B cell (primary cell): ENCODE data around the gene PGAM5. TPM values are rescaled to one million over a fixed set of nuclear protein-coding genes. Genes with fewer than 3 reads are reported as not detected.

Experiments used
- ATAC-seq: fragments of 200-7000 bp; cut with Tn5 transposase; one replicate; pipeline ENCODE4 v1.10.0; 2021; ENCODE audit warnings: low read depth, mild to moderate bottlenecking, moderate number of reproducible peaks, moderate library complexity
- CTCF ChIA-PET: fragments of 350-600 bp; sonication (Branson Sonifier 250); formaldehyde crosslinking; loops from one replicate; lab custom pipeline; 2021; ENCODE audit warnings: antibody characterized with exemption, inconsistent platforms; lab: Charles Lee
- POLR2A ChIA-PET: fragments of 350-600 bp; sonication (Branson Sonifier 250); formaldehyde crosslinking; loops from one replicate; lab custom pipeline; 2021; ENCODE audit warnings: antibody characterized with exemption; lab: Charles Lee
- DNase-seq: peaks from one replicate; pipeline ENCODE4 v3.0.0; 2013
- H2AFZ ChIP-seq: 2 replicates; pipeline ENCODE4 v1.6.1; 2012; ENCODE audit warnings: mild to moderate bottlenecking, low read depth, low read length; ENCODE audit not compliant: insufficient read depth, poor library complexity, severe bottlenecking
- H3K27ac ChIP-seq, 2 donors: 1 replicate in 1 of 2; 2 replicates in 1 of 2; pipeline ENCODE4 v1.5.1; 2012 to 2013; ENCODE audit warnings: low read length in 2 of 2, mild to moderate bottlenecking in 2 of 2, moderate library complexity in 1 of 2
- H3K27me3 ChIP-seq, 4 experiments: fragments of 200-600 bp in 1 of 4; sonication (generic) in 1 of 4; replicated peaks in 1 of 4; 1 replicate in 2 of 4; 2 replicates in 2 of 4; pipeline versions ENCODE4 v1.6.1 to v1.7.0; 2013 to 2016; ENCODE audit warnings: low read length in 3 of 4, mild to moderate bottlenecking in 2 of 4, mixed read lengths in 1 of 4, moderate library complexity in 1 of 4; ENCODE audit not compliant: insufficient read depth in 4 of 4, control insufficient read depth in 3 of 4; ENCODE audit errors: control extremely low read depth in 1 of 4
- H3K36me3 ChIP-seq, 2 experiments: replicated peaks in 1 of 2; 1 replicate in 1 of 2; 2 replicates in 1 of 2; pipeline versions ENCODE4 v1.6.1 to v1.7.1; 2013; ENCODE audit warnings: low read length in 1 of 2; ENCODE audit not compliant: insufficient read depth in 2 of 2, control insufficient read depth in 1 of 2; ENCODE audit errors: control extremely low read depth in 1 of 2, extremely low read depth in 1 of 2
- H3K4me1 ChIP-seq, 2 donors: fragments of 200-600 bp in 1 of 2; sonication (generic) in 1 of 2; 1 replicate in 1 of 2; 2 replicates in 1 of 2; pipeline versions ENCODE4 v1.5.1 to v1.6.1; 2013 to 2017; ENCODE audit warnings: low read length in 2 of 2; ENCODE audit not compliant: control insufficient read depth in 2 of 2, insufficient read depth in 2 of 2
- H3K4me2 ChIP-seq: replicated peaks from 2 replicates; pipeline ENCODE3; 2012; ENCODE audit warnings: mild to moderate bottlenecking, low read depth, low read length; ENCODE audit not compliant: poor library complexity, severe bottlenecking
- H3K4me3 ChIP-seq, 5 experiments: fragments of 200-600 bp in 1 of 5; sonication (generic) in 1 of 5; 1 replicate in 3 of 5; 2 replicates in 2 of 5; pipeline versions ENCODE4 v1.5.1 to v1.7.0; 2011 to 2016; ENCODE audit warnings: low read length in 4 of 5, mild to moderate bottlenecking in 4 of 5, low read depth in 2 of 5, control low read depth in 1 of 5, moderate library complexity in 1 of 5; ENCODE audit not compliant: insufficient read depth in 1 of 5; ENCODE audit errors: control extremely low read depth in 1 of 5, extremely low read depth in 1 of 5
- H3K79me2 ChIP-seq: fragments of 200-600 bp; sonication (generic); one replicate; pipeline ENCODE4 v1.6.0; 2016; ENCODE audit warnings: low read length; ENCODE audit not compliant: control insufficient read depth, insufficient read depth
- H3K9ac ChIP-seq: fragments of 200-600 bp; sonication (generic); 2 replicates; pipeline ENCODE4 v1.6.1; 2017; ENCODE audit warnings: mild to moderate bottlenecking, low read length, moderate library complexity
- H3K9me3 ChIP-seq, 3 donors: one replicate each; pipeline versions ENCODE4 v1.6.1 to v1.7.1; 2013; ENCODE audit warnings: low read length in 2 of 3; ENCODE audit not compliant: control insufficient read depth in 2 of 3, insufficient read depth in 1 of 3; ENCODE audit errors: control extremely low read depth in 1 of 3
- H4K20me1 ChIP-seq: 2 replicates; pipeline ENCODE4 v1.6.0; 2012; ENCODE audit warnings: mild to moderate bottlenecking, low read length; ENCODE audit not compliant: insufficient read depth, control insufficient read depth, poor library complexity, severe bottlenecking
- H3K27ac Mint-ChIP-seq: one replicate; pipeline ENCODE4 v1.8.0; 2021; ENCODE audit warnings: mixed read lengths
- H3K27me3 Mint-ChIP-seq: one replicate; pipeline ENCODE4 v1.8.0; 2021; ENCODE audit warnings: mixed read lengths
- H3K4me1 Mint-ChIP-seq: one replicate; pipeline ENCODE4 v1.8.0; 2021; ENCODE audit warnings: mixed read lengths
- H3K4me3 Mint-ChIP-seq: one replicate; pipeline ENCODE4 v1.8.0; 2021; ENCODE audit warnings: mixed read lengths
- H3K9me3 Mint-ChIP-seq: one replicate; pipeline ENCODE4 v1.8.0; 2022; ENCODE audit warnings: mixed read lengths; ENCODE audit not compliant: insufficient read depth
- EZH2 ChIP-seq: IDR thresholded peaks from 2 replicates; pipeline ENCODE4 v1.6.1; 2012; ENCODE audit warnings: borderline replicate concordance, low read depth, mild to moderate bottlenecking, moderate library complexity, low read length; ENCODE audit not compliant: insufficient read depth, poor library complexity, severe bottlenecking
- WGBS: methylation state at CpG from one replicate; pipeline ENCODE4 v1.1.5; 2013; ENCODE audit warnings: missing lambda C conversion rate; ENCODE audit not compliant: insufficient coverage; 5-methylcytosine and 5-hydroxymethylcytosine counted together
- intact Hi-C: fragments of 100-400 bp; cut with micrococcal nuclease; formaldehyde crosslinking; loops from one replicate; pipeline ENCODE4 v1.10.0; 2022
- polyA plus RNA-seq: library from polyadenylated mRNA; depleted of rRNA; stranded (reverse); fragments of >200 nt; gene quantifications from 2 replicates; pipeline ENCODE4 v1.2.3, GENCODE V29; 2012
- total RNA-seq, 2 donors: library from RNA; stranded (reverse); fragments of 120-200 nt in 1 of 2; gene quantifications; 1 replicate in 1 of 2; 2 replicates in 1 of 2; pipeline versions ENCODE4 v1.2.3 to v1.2.4, GENCODE V29; 2013 to 2022
- TF ChIP-seq, protein P1 (sequence below): fragments of 200-600 bp; IDR thresholded peaks from one replicate; pipeline ENCODE4 v1.8.0; 2022; ENCODE audit warnings: antibody characterized with exemption, mild to moderate bottlenecking

Gene PGAM5
- total and polyA plus RNA-seq, 2 donors (not counting 1 experiment from before 2014, with no cell fraction given): 14.6 to 29.9 TPM

DNA sequence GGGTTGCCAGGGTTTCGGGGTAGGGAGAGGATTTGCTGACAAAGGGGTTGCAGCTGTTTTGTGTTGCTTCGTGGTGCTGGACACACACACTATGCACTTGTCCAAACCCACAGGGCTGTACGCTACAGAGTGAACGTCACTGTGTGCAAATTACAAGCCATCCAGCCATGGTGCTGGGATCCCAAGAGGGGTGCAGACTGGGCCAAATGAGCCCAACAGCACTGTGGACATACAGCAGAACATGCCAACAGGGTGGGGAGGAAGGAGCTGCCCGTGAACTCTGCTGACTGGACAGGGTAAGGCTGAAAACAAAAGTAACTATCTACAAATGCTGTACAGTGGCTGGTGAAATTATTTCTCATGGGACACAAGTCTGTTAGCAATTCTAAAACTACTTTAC is 48.7 kb upstream of the PGAM5 start:
- Mint-ChIP-seq H3K27me3 (no peaks in the 10 kb centered on the region), H3K4me3 (no peak overlapping the region), H3K27ac (no peak overlapping the region), H3K9me3 (no peaks in the 10 kb centered on the region), H3K4me1 (no peaks in the 10 kb centered on the region)
- H4K20me1 ChIP-seq: no peaks in the 10 kb centered on the region
- H3K4me1 ChIP-seq: no peaks in the 10 kb centered on the region
- ATAC-seq (no peak), DNase-seq (no peak)
- POLR2A ChIA-PET: no interaction called here
- H2AFZ ChIP-seq: no peak overlapping the region
- no peak overlapping the region for H3K4me3 ChIP-seq
- no peak overlapping the region for H3K9ac ChIP-seq
- CTCF ChIA-PET: no interaction called here
- H3K9me3 ChIP-seq: no peaks in the 10 kb centered on the region
- TF ChIP-seq, protein P1, sequence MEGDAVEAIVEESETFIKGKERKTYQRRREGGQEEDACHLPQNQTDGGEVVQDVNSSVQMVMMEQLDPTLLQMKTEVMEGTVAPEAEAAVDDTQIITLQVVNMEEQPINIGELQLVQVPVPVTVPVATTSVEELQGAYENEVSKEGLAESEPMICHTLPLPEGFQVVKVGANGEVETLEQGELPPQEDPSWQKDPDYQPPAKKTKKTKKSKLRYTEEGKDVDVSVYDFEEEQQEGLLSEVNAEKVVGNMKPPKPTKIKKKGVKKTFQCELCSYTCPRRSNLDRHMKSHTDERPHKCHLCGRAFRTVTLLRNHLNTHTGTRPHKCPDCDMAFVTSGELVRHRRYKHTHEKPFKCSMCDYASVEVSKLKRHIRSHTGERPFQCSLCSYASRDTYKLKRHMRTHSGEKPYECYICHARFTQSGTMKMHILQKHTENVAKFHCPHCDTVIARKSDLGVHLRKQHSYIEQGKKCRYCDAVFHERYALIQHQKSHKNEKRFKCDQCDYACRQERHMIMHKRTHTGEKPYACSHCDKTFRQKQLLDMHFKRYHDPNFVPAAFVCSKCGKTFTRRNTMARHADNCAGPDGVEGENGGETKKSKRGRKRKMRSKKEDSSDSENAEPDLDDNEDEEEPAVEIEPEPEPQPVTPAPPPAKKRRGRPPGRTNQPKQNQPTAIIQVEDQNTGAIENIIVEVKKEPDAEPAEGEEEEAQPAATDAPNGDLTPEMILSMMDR: no peak
- TF ChIP-seq EZH2: no peak
- H3K27me3 ChIP-seq: no peaks in the 10 kb centered on the region
- intact Hi-C loops: no loop called here
- no peaks in the 10 kb centered on the region for H3K79me2 ChIP-seq
- no peak overlapping the region for H3K27ac ChIP-seq
- WGBS: 50% methylated on average over 2 of the region's 5 CpGs
- peaks cover 14 to 80% of the 10 kb centered on the region in 2 experiments for H3K36me3 ChIP-seq
- H3K4me2 ChIP-seq: no peak overlapping the region

DNA sequence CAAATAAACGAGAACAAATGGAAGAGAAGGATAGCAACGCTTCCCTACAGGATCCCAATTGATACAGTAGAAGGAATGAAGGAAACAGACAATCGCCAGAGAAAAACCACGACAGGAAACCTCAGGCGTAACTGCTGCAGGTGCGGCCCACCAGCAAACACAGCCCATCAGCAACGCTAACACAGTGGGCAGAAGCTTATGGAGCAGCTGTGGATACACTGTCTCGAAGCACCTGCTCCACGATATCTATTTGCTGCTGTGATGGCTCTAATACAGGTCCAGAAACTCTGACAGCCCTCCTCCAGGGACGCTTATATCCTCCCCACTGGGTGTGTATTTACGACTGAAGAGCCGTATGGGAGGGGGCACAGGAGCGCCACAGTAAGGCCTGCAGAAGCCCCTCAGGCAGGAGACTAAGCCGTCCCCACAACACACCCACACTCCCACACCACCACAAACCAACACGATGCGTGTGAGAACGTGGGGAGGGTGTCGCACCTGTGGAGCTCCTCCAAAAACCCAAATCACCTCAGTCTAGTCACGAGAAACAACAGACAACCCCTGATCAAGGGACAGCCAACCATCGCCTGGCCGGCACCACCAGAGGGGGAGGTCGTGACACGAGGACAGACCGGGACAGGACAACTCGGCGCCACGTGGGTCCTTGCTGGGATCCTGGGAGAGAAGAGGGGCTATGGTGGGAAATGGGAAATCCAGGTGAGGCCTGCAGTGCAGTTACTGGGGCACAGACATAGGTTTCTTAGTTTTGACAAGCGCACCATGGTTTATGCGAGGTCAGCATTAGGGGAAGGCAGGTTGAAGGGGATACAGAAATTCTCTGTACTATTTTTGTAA is 47.5 kb upstream of the PGAM5 start:
- Histone ChIP-seq H3K36me3 (peaks cover 9 to 77% of the 10 kb centered on the region in 2 experiments), H2AFZ (no peak overlapping the region), H3K4me1 (no peaks in the 10 kb centered on the region), H3K4me3 (no peak overlapping the region), H3K9ac (no peak overlapping the region), H3K79me2 (no peaks in the 10 kb centered on the region), H3K9me3 (no peaks in the 10 kb centered on the region), H3K4me2 (no peak overlapping the region), H4K20me1 (no peaks in the 10 kb centered on the region), H3K27me3 (no peaks in the 10 kb centered on the region), H3K27ac (no peak overlapping the region)
- intact Hi-C loops: no loop called here
- no peaks in the 10 kb centered on the region for H3K9me3 Mint-ChIP-seq
- no peaks in the 10 kb centered on the region for H3K4me1 Mint-ChIP-seq
- DNase-seq: no peak
- ATAC-seq: no peak
- POLR2A ChIA-PET: no interaction called here
- H3K27ac Mint-ChIP-seq: no peak overlapping the region
- CTCF ChIA-PET: no interaction called here
- no peak for TF ChIP-seq EZH2
- TF ChIP-seq, protein P1: no peak
- H3K27me3 Mint-ChIP-seq: no peaks in the 10 kb centered on the region
- H3K4me3 Mint-ChIP-seq: no peak overlapping the region
- 58% methylated on average over 21 of the region's 29 CpGs for WGBS
